ENCODE measurements around the gene FHOD3. TPM values are rescaled to one million over a fixed set of nuclear protein-coding genes. Genes with fewer than 3 reads are reported as not detected.

FHOD3 gene
- polyA plus RNA-seq (2012; ENCODE audit: low read depth, missing spikeins), result 6.6 TPM

- TF ChIP-seq POU2F2 (IDR thresholded peaks at IDR 0.05; ENCODE audit: low read depth, low read length), result no peak
- no peak for TF ChIP-seq SPI1 (IDR thresholded peaks at IDR 0.05; ENCODE audit: low read depth, low read length)
- no peak for TF ChIP-seq PAX5 (IDR thresholded peaks at IDR 0.05; ENCODE audit: insufficient read depth, low read length, severe bottlenecking)
- no peak for TF ChIP-seq POLR2A (IDR thresholded peaks at IDR 0.05; ENCODE audit: low read depth, low read length)
- TF ChIP-seq POLR2AphosphoS5 (IDR thresholded peaks at IDR 0.05; ENCODE audit: low read depth, low read length), result no peak
- TF ChIP-seq TAF1 (IDR thresholded peaks at IDR 0.05; ENCODE audit: low read depth, low read length), result no peak
- FAIRE-seq, result no peak
- peak; percentile 54 for DNase-seq (ENCODE audit: insufficient read length, low spot score)
Measured at GRCh38 chr18:36297417-36298125, at the start of gene FHOD3. TSS of gene FHOD3 (plus strand) at chr18:36297713. CDS start at chr18:36297836, 123 bp downstream.

- no peak for DNase-seq (ENCODE audit: insufficient read length, low spot score)
- TF ChIP-seq TAF1 (IDR thresholded peaks at IDR 0.05; ENCODE audit: low read depth, low read length), result no peak
- peak; percentile 67; the same call in 1 of the 2 replicates for TF ChIP-seq POU2F2 (IDR thresholded peaks at IDR 0.05; ENCODE audit: low read depth, low read length)
- no peak for TF ChIP-seq PAX5 (IDR thresholded peaks at IDR 0.05; ENCODE audit: insufficient read depth, low read length, severe bottlenecking)
- no peak for TF ChIP-seq POLR2AphosphoS5 (IDR thresholded peaks at IDR 0.05; ENCODE audit: low read depth, low read length)
- TF ChIP-seq SPI1 (IDR thresholded peaks at IDR 0.05; ENCODE audit: low read depth, low read length), result no peak
- FAIRE-seq, result no peak
Measured at GRCh38 chr18:36249392-36249791, 48.1 kb upstream of the FHOD3 start.

- no peak for DNase-seq (ENCODE audit: insufficient read length, low spot score)
- TF ChIP-seq POLR2AphosphoS5 (IDR thresholded peaks at IDR 0.05; ENCODE audit: low read depth, low read length), result no peak
- no peak for TF ChIP-seq POU2F2 (IDR thresholded peaks at IDR 0.05; ENCODE audit: low read depth, low read length)
- no peak for TF ChIP-seq TAF1 (IDR thresholded peaks at IDR 0.05; ENCODE audit: low read depth, low read length)
- TF ChIP-seq POLR2A (IDR thresholded peaks at IDR 0.05; ENCODE audit: low read depth, low read length), result no peak
- TF ChIP-seq PAX5 (IDR thresholded peaks at IDR 0.05; ENCODE audit: insufficient read depth, low read length, severe bottlenecking), result no peak
- TF ChIP-seq SPI1 (IDR thresholded peaks at IDR 0.05; ENCODE audit: low read depth, low read length), result no peak
Measured at GRCh38 chr18:36250827-36251226, 46.7 kb upstream of the FHOD3 start.

GRCh38 chr18:36255072-36255698 lies 42.3 kb upstream of the FHOD3 start:
- TF ChIP-seq PAX5 (IDR thresholded peaks at IDR 0.05; ENCODE audit: insufficient read depth, low read length, severe bottlenecking) (no peak), POLR2A (IDR thresholded peaks at IDR 0.05; ENCODE audit: low read depth, low read length) (no peak), POU2F2 (IDR thresholded peaks at IDR 0.05; ENCODE audit: low read depth, low read length) (no peak), SPI1 (IDR thresholded peaks at IDR 0.05; ENCODE audit: low read depth, low read length) (no peak), TAF1 (IDR thresholded peaks at IDR 0.05; ENCODE audit: low read depth, low read length) (no peak), POLR2AphosphoS5 (IDR thresholded peaks at IDR 0.05; ENCODE audit: low read depth, low read length) (no peak)
- DNase-seq (ENCODE audit: insufficient read length, low spot score) (no peak), FAIRE-seq (no peak)

More at GRCh38 chr18:36250827-36251226, 46.7 kb upstream of the FHOD3 start:
- FAIRE-seq, result no peak

- no peak for FAIRE-seq
- DNase-seq (ENCODE audit: insufficient read length, low spot score), result no peak
- TF ChIP-seq PAX5 (IDR thresholded peaks at IDR 0.05; ENCODE audit: insufficient read depth, low read length, severe bottlenecking) (no peak), TAF1 (IDR thresholded peaks at IDR 0.05; ENCODE audit: low read depth, low read length) (no peak), SPI1 (IDR thresholded peaks at IDR 0.05; ENCODE audit: low read depth, low read length) (no peak), POU2F2 (IDR thresholded peaks at IDR 0.05; ENCODE audit: low read depth, low read length) (no peak), POLR2AphosphoS5 (IDR thresholded peaks at IDR 0.05; ENCODE audit: low read depth, low read length) (no peak), POLR2A (IDR thresholded peaks at IDR 0.05; ENCODE audit: low read depth, low read length) (no peak)
Measured at GRCh38 chr18:36256094-36256493, 41.4 kb upstream of the FHOD3 start.

GRCh38 chr18:36262971-36263370 lies 34.5 kb upstream of the FHOD3 start:
- no peak for FAIRE-seq
- DNase-seq (ENCODE audit: insufficient read length, low spot score), result no peak
- TF ChIP-seq POLR2AphosphoS5 (IDR thresholded peaks at IDR 0.05; ENCODE audit: low read depth, low read length) (no peak), PAX5 (IDR thresholded peaks at IDR 0.05; ENCODE audit: insufficient read depth, low read length, severe bottlenecking) (no peak), TAF1 (IDR thresholded peaks at IDR 0.05; ENCODE audit: low read depth, low read length) (no peak), POU2F2 (IDR thresholded peaks at IDR 0.05; ENCODE audit: low read depth, low read length) (no peak), POLR2A (IDR thresholded peaks at IDR 0.05; ENCODE audit: low read depth, low read length) (no peak), SPI1 (IDR thresholded peaks at IDR 0.05; ENCODE audit: low read depth, low read length) (no peak)

- DNase-seq (ENCODE audit: insufficient read length, low spot score) (no peak), FAIRE-seq (no peak)
- TF ChIP-seq POLR2A (IDR thresholded peaks at IDR 0.05; ENCODE audit: low read depth, low read length) (no peak), POLR2AphosphoS5 (IDR thresholded peaks at IDR 0.05; ENCODE audit: low read depth, low read length) (no peak), PAX5 (IDR thresholded peaks at IDR 0.05; ENCODE audit: insufficient read depth, low read length, severe bottlenecking) (no peak), POU2F2 (IDR thresholded peaks at IDR 0.05; ENCODE audit: low read depth, low read length) (no peak), SPI1 (IDR thresholded peaks at IDR 0.05; ENCODE audit: low read depth, low read length) (no peak), TAF1 (IDR thresholded peaks at IDR 0.05; ENCODE audit: low read depth, low read length) (no peak)
Measured at GRCh38 chr18:36264283-36264682, 33.2 kb upstream of the FHOD3 start.

- FAIRE-seq (no peak), DNase-seq (ENCODE audit: insufficient read length, low spot score) (no peak)
- TF ChIP-seq TAF1 (IDR thresholded peaks at IDR 0.05; ENCODE audit: low read depth, low read length) (no peak), POU2F2 (IDR thresholded peaks at IDR 0.05; ENCODE audit: low read depth, low read length) (no peak), POLR2A (IDR thresholded peaks at IDR 0.05; ENCODE audit: low read depth, low read length) (no peak), PAX5 (IDR thresholded peaks at IDR 0.05; ENCODE audit: insufficient read depth, low read length, severe bottlenecking) (no peak), POLR2AphosphoS5 (IDR thresholded peaks at IDR 0.05; ENCODE audit: low read depth, low read length) (no peak), SPI1 (IDR thresholded peaks at IDR 0.05; ENCODE audit: low read depth, low read length) (no peak)
Measured at GRCh38 chr18:36265015-36265414, 32.5 kb upstream of the FHOD3 start.

- FAIRE-seq (no peak), DNase-seq (ENCODE audit: insufficient read length, low spot score) (no peak)
- TF ChIP-seq PAX5 (IDR thresholded peaks at IDR 0.05; ENCODE audit: insufficient read depth, low read length, severe bottlenecking) (no peak), POLR2AphosphoS5 (IDR thresholded peaks at IDR 0.05; ENCODE audit: low read depth, low read length) (no peak), POLR2A (IDR thresholded peaks at IDR 0.05; ENCODE audit: low read depth, low read length) (no peak), TAF1 (IDR thresholded peaks at IDR 0.05; ENCODE audit: low read depth, low read length) (no peak), POU2F2 (IDR thresholded peaks at IDR 0.05; ENCODE audit: low read depth, low read length) (no peak), SPI1 (IDR thresholded peaks at IDR 0.05; ENCODE audit: low read depth, low read length) (no peak)
Measured at GRCh38 chr18:36269157-36269556, 28.4 kb upstream of the FHOD3 start.

Measured in GM12891 (cell line).